ENCODE measurements around the gene RBPJL. TPM values are rescaled to one million over a fixed set of nuclear protein-coding genes. Genes with fewer than 3 reads are reported as not detected.
A peak's percentile ranks its signal among the peaks of the same experiment; 100 is the strongest.

The RBPJL gene
- total and polyA plus RNA-seq, 3 donors from 2014 or later = 0.26 to 1.1 (median 0.43) TPM

DNA sequence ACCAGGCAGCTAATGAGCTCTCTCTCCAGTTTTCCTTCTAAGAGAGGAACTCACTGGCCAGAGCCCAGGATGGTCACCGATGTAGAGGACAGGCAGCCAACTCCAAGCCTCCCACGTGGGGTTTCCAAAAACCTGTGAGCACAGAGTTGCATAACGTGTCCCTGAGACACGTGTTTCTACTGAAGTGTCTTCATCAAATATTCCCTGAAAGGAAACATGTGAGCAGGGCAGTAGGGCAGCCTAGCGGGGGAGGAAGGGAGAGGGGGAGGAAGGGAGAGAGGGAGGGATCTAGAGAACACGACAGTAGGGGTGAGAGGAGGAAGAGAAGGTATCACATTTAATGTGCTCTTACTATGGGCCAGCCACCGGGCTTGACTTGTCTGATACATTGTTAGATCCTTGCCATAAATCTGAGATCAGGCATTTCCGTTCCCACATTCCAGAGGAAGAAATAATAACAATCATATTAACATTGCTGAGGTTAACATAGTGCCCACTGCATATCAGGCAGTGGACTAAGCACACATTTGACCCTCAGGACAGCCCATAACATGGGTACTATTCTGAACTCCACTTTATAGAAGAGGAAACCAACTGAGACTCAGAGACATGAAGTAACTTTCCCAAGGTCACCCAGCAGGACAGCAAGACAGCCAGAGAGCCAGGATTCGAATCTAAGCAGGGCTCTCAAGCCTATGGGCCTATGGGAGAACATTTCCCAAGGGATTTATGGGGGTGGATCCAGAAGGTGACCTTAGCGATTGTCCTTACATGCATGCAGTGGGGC, 51.8 kb downstream of the RBPJL start:
- H3K9me3 ChIP-seq = no peaks in the 10 kb centered on the region
- peak overlapping the region; percentile 65 to 87 for H3K27ac ChIP-seq
- no peak overlapping the region for H3K4me3 ChIP-seq
- WGBS, 2 donors = 18 to 26% methylated on average over 10 of the region's 10 CpGs
- no peaks in the 10 kb centered on the region for H3K27me3 ChIP-seq
- TF ChIP-seq, protein P1, sequence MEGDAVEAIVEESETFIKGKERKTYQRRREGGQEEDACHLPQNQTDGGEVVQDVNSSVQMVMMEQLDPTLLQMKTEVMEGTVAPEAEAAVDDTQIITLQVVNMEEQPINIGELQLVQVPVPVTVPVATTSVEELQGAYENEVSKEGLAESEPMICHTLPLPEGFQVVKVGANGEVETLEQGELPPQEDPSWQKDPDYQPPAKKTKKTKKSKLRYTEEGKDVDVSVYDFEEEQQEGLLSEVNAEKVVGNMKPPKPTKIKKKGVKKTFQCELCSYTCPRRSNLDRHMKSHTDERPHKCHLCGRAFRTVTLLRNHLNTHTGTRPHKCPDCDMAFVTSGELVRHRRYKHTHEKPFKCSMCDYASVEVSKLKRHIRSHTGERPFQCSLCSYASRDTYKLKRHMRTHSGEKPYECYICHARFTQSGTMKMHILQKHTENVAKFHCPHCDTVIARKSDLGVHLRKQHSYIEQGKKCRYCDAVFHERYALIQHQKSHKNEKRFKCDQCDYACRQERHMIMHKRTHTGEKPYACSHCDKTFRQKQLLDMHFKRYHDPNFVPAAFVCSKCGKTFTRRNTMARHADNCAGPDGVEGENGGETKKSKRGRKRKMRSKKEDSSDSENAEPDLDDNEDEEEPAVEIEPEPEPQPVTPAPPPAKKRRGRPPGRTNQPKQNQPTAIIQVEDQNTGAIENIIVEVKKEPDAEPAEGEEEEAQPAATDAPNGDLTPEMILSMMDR (IDR thresholded peaks at IDR 0.05) = no peak
- no peak for TF ChIP-seq POLR2A (IDR thresholded peaks at IDR 0.05)
- intact Hi-C loops (cut with DNase I; ENCODE audit: low total_unique reads) = no loop called here
- no peaks in the 10 kb centered on the region for H3K36me3 ChIP-seq (ENCODE audit: low read depth, missing control alignments)
- DNase-seq = peak; percentile 88
- peaks cover 23% of the 10 kb centered on the region for H3K4me1 ChIP-seq

DNA sequence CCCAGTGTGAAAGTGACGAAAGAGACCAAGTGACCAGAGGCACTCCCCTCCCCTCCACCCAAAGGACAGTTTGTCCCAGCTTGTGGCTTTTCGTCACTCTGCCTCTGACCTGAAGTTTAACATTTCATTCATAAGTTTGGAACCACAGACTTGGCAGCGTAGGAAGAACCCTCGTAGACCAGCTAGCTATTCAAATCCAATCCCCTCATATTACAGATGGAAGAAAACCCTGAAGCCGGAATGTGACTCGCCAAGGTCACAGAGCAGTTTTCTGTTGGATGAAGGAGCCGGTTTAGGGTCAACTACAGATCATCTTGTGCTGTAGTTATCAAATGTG, 52.4 kb downstream of the RBPJL start:
- peaks cover 27% of the 10 kb centered on the region for H3K4me1 ChIP-seq
- TF ChIP-seq, protein P1 (IDR thresholded peaks at IDR 0.05) = no peak
- TF ChIP-seq POLR2A (IDR thresholded peaks at IDR 0.05) = no peak
- 31 to 35% methylated on average over 3 to 7 of the region's 7 CpGs for WGBS, 2 donors
- no peaks in the 10 kb centered on the region for H3K9me3 ChIP-seq
- intact Hi-C loops (cut with DNase I; ENCODE audit: low total_unique reads) = no loop called here
- no peak overlapping the region for H3K4me3 ChIP-seq
- no peaks in the 10 kb centered on the region for H3K36me3 ChIP-seq (ENCODE audit: low read depth, missing control alignments)
- H3K27ac ChIP-seq = peak overlapping the region; percentile 65 to 87
- no peaks in the 10 kb centered on the region for H3K27me3 ChIP-seq
- DNase-seq = peak; percentile 81

DNA sequence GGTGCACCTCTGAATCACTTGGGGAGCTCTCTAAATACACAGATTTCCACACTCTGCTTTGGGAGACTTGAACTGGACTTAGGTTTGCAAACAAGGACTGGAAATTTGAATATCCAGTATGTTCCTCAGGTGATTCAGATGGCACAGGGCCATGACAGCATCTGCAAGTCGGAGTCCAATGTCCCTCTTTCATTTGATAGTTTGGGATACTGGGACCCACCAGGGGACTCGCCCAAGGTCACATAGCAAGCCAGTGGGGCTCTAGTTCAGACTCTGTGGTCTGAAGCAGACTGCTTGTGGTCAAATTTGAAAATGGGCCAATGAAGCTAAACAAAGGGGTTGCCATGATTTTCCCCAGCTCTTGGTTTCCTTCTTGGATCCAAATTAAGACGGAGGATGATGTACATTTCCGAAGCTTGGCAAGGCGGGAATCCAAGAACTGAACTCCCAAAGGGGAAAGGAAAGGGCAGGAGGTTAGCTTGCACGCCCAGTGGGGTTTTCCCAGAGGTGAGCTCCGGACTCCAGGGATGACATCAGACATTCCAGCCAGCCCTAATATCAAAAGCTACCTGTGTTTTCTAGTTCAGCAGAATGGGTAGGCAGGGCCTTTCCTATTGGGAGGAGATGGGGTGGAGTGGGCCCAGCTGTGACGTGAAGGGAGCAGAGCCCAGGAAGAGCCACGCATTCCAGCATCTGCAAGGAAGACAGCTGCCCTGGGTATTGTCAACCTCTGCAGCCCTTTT, 52.9 kb downstream of the RBPJL start:
- Histone ChIP-seq H3K9me3 (no peaks in the 10 kb centered on the region), H3K4me3 (no peak overlapping the region), H3K27ac (peak overlapping the region; percentile 65 to 87), H3K4me1 (peaks cover 29% of the 10 kb centered on the region), H3K36me3 (ENCODE audit: low read depth, missing control alignments) (no peaks in the 10 kb centered on the region), H3K27me3 (no peaks in the 10 kb centered on the region)
- TF ChIP-seq, protein P1 (IDR thresholded peaks at IDR 0.05) = no peak
- no peak for TF ChIP-seq POLR2A (IDR thresholded peaks at IDR 0.05)
- intact Hi-C loops (cut with DNase I; ENCODE audit: low total_unique reads) = no loop called here
- no peak for DNase-seq
- 64 to 75% methylated on average over 9 of the region's 9 CpGs for WGBS, 2 donors

DNA sequence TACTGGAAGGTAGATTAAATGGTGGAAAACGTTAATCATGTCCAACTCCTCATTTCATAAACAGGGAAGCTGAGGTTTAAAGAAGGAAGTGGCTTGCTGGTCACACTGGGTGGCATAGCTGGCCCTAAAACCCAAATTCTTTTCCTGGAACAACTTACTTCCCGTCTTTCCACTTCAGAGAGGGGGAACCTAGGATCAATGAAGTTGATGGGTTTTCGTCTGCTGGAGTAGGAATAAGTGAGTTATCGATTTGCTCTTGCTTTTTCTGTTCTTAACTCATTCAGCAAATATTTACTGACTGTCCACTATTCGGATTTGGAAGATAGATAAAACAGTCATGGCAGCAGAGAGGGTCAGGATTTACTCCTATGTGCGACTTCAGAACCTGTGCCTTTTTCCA, 55.2 kb downstream of the RBPJL start:
- WGBS, 2 donors = 57 to 71% methylated on average over 6 of the region's 6 CpGs
- peak; percentile 12 for DNase-seq
- H3K4me1 ChIP-seq = peaks cover 29% of the 10 kb centered on the region
- H3K27ac ChIP-seq = peak overlapping the region; percentile 27 to 86
- H3K27me3 ChIP-seq = no peaks in the 10 kb centered on the region
- intact Hi-C loops (cut with DNase I; ENCODE audit: low total_unique reads) = loop anchor here (2.0 kb wide), 1 partner anchor 39 kb away; no protein-coding TSS in a partner anchor
- no peak overlapping the region for H3K4me3 ChIP-seq
- no peaks in the 10 kb centered on the region for H3K9me3 ChIP-seq
- TF ChIP-seq POLR2A (IDR thresholded peaks at IDR 0.05) = no peak
- TF ChIP-seq, protein P1 (IDR thresholded peaks at IDR 0.05) = no peak
- no peaks in the 10 kb centered on the region for H3K36me3 ChIP-seq (ENCODE audit: low read depth, missing control alignments)

All from testis (tissue), 3 donors.